ENCODE data around the gene ATP8A2. TPM values are rescaled to one million over a fixed set of nuclear protein-coding genes. Genes with fewer than 3 reads are reported as not detected.
"Not testable (repeated sequence)": the region's sequence is repeated elsewhere in the genome, so short reads cannot be mapped to it uniquely, and the experiment has no call there.

The ATP8A2 gene
- total RNA-seq, 1 donor from 2014 or later = 1.9 TPM

DNA sequence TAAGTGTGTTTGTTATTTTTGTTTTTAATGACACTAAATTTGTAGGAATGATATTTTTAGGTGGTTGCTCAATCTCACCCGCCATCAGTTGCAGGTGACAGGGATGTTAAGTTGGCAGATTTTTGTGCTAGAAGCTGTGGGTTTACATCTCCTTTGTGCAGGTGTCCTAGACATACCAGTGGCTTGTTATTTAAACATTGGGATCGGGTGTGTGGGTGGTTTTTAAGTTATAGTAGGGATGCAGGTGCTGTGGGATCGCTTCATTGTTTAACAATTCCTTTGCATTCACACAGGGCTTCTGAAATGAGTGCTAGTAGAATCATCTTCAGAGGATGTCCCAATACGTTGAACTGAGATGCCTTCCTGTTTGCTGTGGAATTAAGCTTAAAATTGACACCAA, 580.1 kb downstream of the ATP8A2 start:
- no peaks in the 10 kb centered on the region for H3K9me3 ChIP-seq
- DNase-seq = no peak
- no peak overlapping the region for H3K27ac ChIP-seq

DNA sequence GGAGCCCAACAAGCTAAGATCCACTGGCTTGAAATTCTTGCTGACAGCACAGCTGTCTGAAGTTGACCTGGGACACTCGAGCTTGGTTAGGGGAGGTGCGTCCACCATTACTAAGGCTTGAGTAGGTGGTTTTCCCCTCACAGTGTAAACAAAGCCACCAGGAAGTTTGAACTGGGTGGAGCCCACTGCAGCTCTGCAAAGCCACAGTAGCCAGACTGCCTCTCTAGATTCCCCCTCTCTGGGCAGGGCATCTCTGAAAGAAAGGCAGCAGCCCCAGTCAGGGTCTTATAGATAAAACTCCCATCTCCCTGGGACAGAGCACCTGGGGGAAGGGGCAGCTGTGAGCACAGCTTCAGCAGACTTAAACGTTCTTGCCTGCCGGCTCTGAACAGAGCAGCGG, 582.3 kb downstream of the ATP8A2 start:
- DNase-seq; H3K4me1 ChIP-seq; H3K4me3 ChIP-seq; H3K36me3 ChIP-seq; ATAC-seq; H3K27me3 ChIP-seq; intact Hi-C loops (cut with DNase I); H3K27ac ChIP-seq; H3K9me3 ChIP-seq: not testable (repeated sequence)

More for the DNA sequence above, 580.1 kb downstream of the ATP8A2 start:
- H3K27me3 ChIP-seq = no peaks in the 10 kb centered on the region
- no peaks in the 10 kb centered on the region for H3K4me1 ChIP-seq
- TF ChIP-seq, protein P1, sequence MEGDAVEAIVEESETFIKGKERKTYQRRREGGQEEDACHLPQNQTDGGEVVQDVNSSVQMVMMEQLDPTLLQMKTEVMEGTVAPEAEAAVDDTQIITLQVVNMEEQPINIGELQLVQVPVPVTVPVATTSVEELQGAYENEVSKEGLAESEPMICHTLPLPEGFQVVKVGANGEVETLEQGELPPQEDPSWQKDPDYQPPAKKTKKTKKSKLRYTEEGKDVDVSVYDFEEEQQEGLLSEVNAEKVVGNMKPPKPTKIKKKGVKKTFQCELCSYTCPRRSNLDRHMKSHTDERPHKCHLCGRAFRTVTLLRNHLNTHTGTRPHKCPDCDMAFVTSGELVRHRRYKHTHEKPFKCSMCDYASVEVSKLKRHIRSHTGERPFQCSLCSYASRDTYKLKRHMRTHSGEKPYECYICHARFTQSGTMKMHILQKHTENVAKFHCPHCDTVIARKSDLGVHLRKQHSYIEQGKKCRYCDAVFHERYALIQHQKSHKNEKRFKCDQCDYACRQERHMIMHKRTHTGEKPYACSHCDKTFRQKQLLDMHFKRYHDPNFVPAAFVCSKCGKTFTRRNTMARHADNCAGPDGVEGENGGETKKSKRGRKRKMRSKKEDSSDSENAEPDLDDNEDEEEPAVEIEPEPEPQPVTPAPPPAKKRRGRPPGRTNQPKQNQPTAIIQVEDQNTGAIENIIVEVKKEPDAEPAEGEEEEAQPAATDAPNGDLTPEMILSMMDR (IDR thresholded peaks at IDR 0.05) = no peak
- intact Hi-C loops (cut with DNase I) = no loop called here
- H3K36me3 ChIP-seq = no peaks in the 10 kb centered on the region
- ATAC-seq = no peak
- H3K4me3 ChIP-seq = no peak overlapping the region

DNA sequence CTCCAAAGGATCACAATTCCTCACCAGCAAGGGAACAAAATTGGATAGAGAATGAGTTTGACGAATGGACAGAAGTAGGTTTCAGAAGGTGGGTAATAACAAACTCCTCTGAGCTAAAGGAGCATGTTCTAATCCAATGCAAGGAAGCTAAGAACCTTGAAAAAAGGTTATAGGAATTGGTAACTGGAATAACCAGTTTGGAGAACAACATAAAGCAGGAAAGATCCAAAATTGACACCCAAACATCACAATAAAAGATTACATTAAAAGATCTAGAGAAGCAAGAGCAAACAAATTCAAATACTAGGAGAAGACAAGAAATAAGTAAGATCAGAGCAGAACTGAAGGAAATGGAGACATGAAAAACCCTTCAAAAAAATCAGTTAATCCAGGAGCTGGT, 583.2 kb downstream of the ATP8A2 start:
- ATAC-seq; intact Hi-C loops (cut with DNase I); H3K27me3 ChIP-seq; H3K9me3 ChIP-seq; DNase-seq; H3K27ac ChIP-seq; H3K4me3 ChIP-seq; H3K36me3 ChIP-seq; H3K4me1 ChIP-seq: not testable (repeated sequence)

DNA sequence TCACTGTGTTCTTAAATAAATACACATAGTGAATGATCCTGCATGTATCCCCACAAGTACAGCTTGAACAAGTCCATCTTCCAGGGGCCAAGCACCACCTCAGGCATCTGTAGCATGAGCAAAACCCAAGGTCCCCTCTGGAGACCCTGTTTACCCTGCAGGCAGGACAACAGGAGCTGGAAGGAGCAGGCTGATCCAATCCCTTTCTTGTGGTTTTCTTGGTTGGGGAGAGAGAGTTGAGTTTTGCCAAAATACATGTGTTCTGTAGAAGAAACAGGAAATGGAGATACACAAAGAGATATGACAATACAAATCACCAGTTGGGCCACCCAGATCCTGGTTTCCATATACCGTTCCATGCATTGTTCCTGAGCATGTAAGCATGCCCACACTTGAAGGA, 587.2 kb downstream of the ATP8A2 start:
- Histone ChIP-seq H3K27me3 (no peaks in the 10 kb centered on the region), H3K4me3 (no peak overlapping the region), H3K36me3 (no peaks in the 10 kb centered on the region), H3K4me1 (no peaks in the 10 kb centered on the region), H3K27ac (no peak overlapping the region), H3K9me3 (no peaks in the 10 kb centered on the region)
- no peak for ATAC-seq
- TF ChIP-seq, protein P1 (IDR thresholded peaks at IDR 0.05) = no peak
- DNase-seq = no peak
- intact Hi-C loops (cut with DNase I) = no loop called here

DNA sequence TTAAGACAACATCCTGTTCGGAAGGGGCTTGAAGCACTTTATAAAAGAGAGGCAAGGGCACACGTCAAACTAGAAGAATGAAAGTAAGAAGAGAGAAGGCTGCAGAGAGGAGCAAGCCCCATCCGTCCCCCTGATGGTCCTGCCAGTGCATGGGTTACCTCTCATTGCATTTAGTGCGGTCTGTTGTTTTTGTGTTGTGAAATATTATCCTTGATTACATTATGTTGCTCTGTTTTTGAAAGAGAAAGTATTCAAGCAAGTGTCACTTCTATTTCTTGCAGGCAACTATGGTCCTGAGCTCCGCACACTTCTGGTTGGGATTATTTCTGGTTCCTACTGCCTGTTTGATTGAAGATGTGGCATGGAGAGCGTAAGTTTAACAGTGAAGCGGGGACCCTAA, 589.5 kb downstream of the ATP8A2 start:
- Histone ChIP-seq H3K4me3 (no peak overlapping the region), H3K27me3 (no peaks in the 10 kb centered on the region), H3K4me1 (no peaks in the 10 kb centered on the region), H3K27ac (no peak overlapping the region), H3K9me3 (no peaks in the 10 kb centered on the region), H3K36me3 (no peaks in the 10 kb centered on the region)
- intact Hi-C loops (cut with DNase I) = no loop called here
- DNase-seq (no peak), ATAC-seq (no peak)
- TF ChIP-seq, protein P1 (IDR thresholded peaks at IDR 0.05) = no peak

DNA sequence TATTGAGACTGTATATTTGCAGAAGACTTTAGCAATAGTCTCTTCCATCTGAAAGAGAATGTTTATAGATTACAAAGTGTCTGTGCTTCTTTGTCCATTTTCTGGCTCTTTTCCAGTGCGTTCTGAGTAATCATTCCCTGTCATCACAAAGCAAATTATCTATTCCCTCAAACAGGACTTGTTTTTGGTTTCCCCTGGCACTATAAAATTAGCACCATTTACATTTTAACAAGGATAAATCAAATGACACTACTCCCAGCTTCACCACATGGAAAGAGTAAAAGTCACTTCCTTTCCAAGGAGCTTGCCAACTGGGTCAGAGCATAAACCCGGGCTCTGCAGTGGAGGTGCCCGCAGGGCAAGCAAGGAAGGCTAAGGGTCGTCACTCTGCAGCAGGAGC, 591.9 kb downstream of the ATP8A2 start:
- TF ChIP-seq, protein P1 (IDR thresholded peaks at IDR 0.05) = no peak
- H3K4me1 ChIP-seq = no peaks in the 10 kb centered on the region

DNA sequence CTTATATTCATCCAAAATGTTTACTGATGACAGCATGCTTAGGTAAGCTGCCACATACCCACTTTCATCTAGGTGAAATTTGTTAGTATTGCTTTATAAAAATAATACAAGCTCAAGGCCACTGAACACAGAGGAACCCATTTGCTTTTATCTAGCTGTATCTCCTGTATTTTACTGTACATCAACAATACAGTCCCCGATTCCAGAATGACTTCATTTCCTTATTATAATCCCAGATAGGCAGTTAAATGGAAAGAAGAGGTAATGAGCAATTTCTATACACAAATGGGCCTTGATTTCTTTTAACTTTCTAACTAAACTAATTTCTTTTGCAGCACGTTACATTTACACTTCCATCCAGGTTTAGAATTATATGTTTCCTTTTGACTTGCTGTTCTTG, 593.8 kb downstream of the ATP8A2 start:
- intact Hi-C loops (cut with DNase I) = no loop called here

More for the DNA sequence above, 591.9 kb downstream of the ATP8A2 start:
- Histone ChIP-seq H3K27me3 (no peaks in the 10 kb centered on the region), H3K36me3 (no peaks in the 10 kb centered on the region), H3K4me3 (no peak overlapping the region), H3K27ac (no peak overlapping the region), H3K9me3 (no peaks in the 10 kb centered on the region)
- DNase-seq (no peak), ATAC-seq (no peak)
- intact Hi-C loops (cut with DNase I) = no loop called here

More for the DNA sequence above, 593.8 kb downstream of the ATP8A2 start:
- DNase-seq (no peak), ATAC-seq (no peak)
- no peaks in the 10 kb centered on the region for H3K9me3 ChIP-seq
- no peak overlapping the region for H3K27ac ChIP-seq
- TF ChIP-seq, protein P1 (IDR thresholded peaks at IDR 0.05) = no peak
- no peaks in the 10 kb centered on the region for H3K36me3 ChIP-seq
- H3K4me1 ChIP-seq = no peaks in the 10 kb centered on the region
- no peaks in the 10 kb centered on the region for H3K27me3 ChIP-seq
- H3K4me3 ChIP-seq = no peak overlapping the region

Measured in upper lobe of right lung (tissue), 1 donor.